HG03196 (cell line): ENCODE measurements around the gene SDK1.

ENCODE experiments used
- ATAC-seq: cut with Tn5 transposase; IDR thresholded peaks from one replicate; pipeline ENCODE4 v1.9.1; 2021; ENCODE audit not compliant: unreplicated experiment

Gene SDK1

DNA sequence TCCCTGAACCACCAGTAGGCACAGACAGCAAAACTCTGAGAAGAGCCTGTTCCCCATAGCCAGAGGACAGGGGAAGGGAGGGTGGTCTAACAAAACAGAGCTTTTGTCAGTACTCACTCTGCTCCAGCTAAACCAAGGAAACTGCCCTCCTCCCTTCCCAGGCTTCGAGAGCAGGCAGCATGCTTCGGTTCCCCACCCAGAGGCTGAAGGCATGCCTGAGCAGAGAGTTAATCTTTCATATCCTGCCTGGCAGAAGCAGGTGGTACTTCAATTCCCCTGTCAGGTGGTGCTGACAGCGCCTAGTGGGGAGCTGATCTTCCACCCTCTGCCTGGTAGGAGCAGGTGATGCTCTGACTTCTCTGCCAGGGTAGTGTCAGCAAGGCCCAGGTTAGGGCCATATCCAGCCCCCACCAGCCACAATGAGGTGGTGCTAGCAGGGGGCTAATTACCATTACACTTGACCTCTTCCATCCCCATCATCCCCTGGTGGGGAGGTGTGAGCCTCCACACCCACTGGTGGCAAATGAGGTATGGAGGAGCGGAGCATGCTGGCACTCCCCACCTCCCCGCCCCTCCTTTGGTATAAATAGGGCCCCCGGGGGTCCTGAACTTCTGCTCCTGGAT is 35.1 kb downstream of the SDK1 start:
- ATAC-seq = no peak

DNA sequence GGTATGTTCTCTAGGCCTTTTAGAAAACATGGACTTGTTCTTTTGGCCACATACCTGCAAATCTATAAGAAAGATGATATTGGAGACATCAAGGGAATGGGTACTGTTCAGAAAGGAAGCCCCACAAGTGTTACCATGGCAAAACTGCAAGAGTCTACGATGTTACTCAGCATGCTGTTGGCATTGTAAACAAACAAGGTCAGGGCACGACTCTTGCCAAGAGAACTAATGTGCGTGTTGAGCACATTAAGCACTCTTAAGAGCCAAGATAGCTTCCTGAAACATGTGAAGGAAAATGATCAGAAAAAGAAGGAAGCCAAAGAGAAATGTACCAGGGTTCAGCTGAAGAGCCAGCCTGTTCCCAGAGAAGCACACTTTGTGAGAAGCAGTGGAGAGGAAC is 37.1 kb downstream of the SDK1 start:
- no peak for ATAC-seq

DNA sequence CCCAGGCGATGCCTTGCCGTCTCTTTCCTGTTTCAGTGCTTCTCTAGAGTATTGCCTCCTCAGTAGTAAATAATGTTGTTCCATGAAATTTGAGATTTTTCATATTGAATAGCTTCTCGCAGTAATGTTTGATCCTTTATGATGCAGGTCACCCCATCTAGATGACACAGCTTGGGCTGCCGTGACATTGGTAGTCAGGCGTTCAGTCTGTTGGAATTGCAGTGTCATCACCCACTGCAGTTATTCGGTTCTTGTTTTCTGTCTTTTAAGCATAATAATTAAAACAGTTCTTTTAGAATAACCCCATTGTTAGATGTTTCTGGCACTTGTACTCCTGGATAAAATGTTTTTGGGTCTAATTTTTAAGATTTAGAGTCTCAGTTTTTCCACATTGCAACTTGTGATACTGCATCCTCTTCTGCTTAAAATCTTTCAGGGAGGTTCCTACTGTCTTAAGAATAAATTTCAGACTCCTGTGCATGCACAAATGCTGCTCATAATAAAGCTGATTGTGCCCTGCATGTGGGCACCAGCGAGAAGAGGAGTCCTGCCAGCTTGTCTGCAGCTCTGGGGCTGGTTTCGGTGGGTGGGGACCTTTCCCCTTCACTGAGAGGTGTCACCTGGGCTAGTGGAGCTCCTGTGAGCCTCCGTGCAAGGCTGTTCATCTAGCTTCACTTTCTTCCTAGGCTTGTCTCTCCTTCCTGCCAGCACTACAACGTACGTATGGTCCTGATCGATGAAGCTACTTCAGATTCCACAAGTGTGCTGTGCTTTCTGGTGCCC is 44.8 kb downstream of the SDK1 start:
- ATAC-seq = no peak

DNA sequence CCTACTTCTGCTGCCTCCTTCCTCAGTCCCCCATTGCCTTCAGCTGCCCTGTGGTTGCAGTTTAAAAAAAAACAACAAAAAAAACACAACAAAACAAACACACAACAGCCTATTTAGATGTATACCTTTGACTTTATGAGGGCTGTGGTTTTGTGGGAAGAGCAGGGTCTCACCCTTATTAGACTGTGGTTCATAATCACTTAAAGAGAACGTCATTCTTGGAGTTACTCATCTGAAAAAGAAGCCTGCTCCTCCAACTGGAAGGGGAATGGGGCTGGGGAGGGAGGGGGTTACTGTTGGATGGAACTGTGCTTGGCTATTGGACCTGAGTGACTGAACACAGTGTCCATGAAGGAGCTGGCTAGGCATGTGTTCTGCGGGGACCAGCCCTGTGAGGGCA is 48.1 kb downstream of the SDK1 start:
- no peak for ATAC-seq

DNA sequence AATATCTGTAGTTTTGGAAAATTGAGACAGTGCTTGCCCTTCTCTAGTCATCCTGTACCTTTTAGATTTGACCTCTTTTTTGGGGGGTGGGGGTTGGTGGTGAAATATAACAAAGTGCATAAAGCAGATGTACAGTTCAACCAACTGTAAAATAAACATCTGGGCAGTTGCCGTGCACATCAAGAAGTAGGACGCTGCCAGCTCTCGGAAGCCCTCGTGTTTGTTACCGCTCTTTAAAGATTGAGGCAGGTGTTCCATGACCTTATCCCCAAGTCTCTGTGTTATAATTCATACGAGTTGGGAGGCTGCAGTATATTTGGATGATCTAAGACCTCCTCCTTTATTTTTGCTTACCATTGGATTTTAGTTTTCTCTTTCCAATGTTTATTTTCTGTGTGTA is 55.1 kb downstream of the SDK1 start:
- ATAC-seq = no peak

DNA sequence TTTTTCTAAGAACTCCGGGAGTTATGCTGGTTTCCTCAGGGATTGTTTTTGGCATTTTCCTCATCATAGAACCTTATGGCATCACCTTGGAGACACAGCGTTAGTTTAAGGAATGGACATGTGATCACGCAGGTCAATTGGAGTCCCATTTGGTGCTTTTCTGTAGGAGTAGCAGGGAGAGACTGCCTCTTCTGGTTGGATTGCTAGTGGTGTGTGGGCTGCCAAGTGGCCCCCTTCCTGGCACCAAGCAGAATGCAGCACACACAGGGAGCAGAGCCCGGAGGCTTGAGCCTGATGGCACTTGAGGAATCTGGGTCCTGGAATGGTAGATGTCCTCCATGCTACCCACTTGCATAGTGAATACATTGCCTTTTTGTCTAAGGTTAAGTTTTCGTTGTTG is 57.9 kb downstream of the SDK1 start:
- ATAC-seq = no peak

DNA sequence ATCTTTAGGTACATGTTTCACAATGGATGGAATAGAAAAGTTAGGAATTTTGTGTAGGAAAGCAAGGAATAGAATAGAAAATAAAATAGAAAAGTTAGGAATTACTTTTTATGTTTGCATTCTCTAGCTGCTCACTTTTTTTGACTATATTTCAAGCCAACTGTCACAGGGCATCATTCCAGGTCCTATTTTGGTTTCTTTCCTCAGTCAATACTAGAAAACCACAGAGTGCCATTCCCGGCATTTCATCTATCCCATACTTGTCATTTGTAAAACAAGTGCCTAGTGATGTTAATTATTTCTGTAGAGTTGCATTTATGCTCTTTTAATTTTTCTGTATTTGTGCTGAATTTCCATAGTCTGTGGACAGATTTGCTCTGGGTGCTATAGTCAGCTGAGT is 66.2 kb downstream of the SDK1 start:
- no peak for ATAC-seq

DNA sequence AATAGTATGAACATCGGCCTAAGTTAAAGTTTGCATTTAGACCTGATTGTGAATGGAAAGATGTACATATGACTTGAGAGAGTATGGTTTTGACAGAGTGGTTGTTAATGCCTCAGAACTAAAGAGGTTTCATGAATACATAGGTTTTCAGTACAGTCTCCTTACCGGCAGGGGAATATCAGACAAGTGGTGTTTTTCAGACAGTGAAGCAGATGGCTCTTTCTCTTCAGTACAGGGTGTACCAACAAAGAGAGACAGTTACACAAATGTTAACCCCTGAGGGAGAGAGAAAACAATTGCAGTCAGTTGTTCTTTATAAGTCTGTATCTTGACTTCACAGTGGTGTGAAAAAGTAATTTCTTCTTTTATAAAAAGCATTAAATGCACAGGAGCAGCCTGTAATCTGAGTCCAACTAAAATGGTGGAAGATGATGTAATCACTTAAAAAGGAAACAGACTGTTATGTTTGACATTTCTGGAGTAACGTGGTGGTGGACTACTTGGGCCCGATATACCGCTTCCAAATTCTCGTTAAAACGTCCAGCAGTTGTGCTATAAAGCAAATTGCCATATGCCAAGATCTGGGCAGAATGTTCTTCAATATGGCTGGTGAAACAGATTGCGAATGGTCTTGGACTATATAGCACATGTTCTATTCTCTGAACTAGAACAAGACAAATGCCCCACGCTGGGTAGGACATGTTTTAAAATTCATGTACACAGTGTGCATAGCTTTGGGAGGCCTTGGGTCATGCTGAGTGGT is 69.2 kb downstream of the SDK1 start:
- no peak for ATAC-seq

DNA sequence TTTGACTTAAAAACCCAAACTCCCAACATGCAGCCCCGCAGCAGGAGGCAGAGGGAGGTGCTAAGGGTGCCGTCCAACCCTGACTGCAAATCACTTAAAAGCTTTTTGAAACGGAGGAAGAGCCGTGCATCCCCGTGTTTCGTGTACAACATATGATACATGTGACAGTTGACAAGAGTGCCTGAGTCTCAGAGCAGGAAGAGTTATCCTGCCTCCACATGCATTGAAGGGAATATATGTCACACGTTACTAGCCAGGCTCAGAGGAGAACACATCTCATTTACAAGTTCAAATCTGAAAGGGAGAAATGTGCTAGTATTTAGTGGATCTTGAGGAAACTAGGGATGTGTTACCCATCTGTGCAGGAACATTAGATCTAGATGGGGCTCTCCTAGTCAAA is 69.9 kb downstream of the SDK1 start:
- ATAC-seq = no peak

DNA sequence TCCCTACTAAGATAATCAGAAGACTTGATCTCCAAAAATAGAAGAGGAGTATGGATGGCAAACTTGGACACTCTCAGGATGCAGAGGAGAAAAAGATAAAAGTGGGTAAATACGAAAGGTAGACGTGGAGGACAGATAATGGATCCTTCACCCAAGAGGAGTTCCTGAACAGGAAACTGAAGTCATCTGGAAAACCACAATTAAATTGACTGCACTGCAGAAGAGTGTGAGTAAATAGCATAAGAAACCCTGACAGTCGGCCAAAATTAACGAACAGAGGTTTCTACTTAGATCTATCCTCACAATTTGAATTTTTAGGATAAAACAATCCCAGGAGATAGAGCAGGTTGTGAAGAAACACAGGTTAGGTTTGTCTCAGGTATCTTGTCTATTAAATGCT is 70.5 kb downstream of the SDK1 start:
- ATAC-seq = no peak

DNA sequence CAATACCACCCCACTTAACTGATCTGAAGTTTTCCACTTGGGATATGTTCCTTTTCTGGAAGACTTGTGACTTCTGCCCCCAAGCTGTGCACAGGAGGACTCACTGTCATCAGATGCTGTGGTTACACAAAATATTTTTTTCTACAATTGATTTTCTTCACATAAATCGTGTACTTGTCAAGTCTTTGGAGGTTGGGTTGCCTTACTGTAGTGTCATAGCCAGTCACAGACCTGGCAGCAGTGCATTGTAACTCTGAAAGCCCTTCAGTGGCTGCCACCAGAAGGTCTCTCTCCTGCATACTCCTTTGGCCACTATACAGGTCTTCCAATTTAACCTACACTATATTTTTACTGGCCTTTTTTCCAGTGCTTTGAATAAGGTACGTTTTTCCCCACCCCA is 73.2 kb downstream of the SDK1 start:
- no peak for ATAC-seq

DNA sequence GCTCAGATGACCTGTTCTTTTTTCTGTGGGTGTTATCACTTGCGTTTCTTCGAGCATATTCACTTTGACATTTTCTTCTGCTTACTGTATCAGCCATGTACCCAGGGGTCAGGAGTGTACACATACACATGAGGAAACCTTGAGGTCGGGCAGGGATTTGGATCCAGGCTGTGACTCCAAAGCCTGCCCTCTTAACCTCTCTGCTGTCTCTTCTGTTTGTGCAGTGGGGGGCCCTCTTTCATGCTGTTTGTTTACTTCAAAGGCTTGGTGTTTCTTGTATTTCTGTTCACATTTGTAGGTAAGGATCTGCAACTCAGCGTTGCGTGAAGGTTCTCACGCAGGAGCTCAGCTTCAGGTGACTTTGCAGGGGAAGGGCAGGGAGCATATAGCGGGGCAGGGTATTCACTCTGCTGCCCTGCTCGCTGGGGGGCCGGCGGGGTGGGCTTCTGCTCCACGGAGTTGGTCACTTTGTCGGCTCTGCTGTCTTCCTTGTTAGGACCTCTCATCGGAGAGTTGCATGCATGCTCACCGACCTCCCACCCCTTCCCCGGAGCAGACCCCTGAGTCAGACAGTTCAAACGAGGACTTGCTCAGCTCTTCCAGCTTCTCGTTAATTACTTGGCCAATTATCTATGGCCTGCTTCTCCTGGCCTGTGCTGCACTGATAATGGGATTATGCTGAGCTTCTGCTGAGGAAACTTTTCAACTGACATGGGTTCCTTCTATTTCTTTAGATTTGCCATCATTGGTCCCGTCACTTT is 77.5 kb downstream of the SDK1 start:
- no peak for ATAC-seq

DNA sequence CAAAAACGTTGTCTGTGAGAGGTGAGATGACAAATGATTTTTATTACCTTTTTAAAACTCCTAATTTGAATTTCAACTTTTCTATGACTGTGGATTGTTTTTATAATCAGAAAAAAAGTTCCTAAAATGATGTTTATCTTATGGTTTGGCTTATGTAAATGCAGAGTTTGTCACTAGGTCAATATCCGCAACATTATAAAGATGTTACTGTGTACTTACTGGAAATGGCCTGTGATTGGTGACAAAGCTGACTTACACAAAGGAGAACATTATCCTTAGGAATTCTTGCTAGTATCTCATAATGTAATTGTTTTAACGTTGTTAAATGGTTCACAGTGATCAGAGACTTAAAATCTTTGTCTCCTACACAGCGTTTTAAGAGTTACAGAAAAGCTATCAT is 79.0 kb downstream of the SDK1 start:
- ATAC-seq = no peak

DNA sequence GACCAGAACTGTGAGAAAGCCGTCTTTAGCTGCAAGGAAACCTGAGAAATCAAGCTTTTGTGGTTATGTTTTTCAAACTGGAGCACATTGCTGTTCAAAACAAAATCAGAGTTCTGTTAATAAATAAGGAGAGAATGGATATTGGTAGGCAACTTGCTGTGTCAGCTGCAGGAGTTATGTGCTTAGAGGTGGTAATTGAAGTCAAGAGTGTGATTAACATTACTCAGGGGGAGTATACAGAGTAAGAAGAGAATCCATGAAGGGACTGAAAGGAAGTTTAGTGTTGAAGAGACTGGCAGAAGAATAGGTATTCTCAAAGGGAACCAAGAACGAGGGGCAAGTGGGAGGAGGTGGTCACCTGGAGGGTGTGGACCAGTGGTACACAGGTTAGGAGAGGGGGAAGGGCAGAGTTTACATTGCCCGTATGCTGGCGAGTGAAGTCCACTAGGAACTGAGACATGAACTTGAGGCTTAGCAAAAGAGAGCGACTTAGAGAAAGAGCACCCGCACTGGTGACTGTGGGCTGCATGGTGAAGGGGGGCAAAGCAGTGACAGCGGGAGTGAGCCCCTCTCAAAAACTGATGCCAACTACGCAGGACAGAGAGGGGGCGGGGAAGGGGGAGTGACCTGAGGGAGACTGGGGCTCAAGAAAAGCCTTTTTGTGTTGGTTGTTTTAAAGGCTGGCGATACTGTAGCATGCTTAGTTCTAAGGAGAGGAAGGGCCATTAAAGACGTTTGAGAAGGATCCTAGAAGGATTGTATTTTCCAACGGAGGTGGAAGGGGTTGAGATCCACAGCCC is 80.0 kb downstream of the SDK1 start:
- no peak for ATAC-seq

DNA sequence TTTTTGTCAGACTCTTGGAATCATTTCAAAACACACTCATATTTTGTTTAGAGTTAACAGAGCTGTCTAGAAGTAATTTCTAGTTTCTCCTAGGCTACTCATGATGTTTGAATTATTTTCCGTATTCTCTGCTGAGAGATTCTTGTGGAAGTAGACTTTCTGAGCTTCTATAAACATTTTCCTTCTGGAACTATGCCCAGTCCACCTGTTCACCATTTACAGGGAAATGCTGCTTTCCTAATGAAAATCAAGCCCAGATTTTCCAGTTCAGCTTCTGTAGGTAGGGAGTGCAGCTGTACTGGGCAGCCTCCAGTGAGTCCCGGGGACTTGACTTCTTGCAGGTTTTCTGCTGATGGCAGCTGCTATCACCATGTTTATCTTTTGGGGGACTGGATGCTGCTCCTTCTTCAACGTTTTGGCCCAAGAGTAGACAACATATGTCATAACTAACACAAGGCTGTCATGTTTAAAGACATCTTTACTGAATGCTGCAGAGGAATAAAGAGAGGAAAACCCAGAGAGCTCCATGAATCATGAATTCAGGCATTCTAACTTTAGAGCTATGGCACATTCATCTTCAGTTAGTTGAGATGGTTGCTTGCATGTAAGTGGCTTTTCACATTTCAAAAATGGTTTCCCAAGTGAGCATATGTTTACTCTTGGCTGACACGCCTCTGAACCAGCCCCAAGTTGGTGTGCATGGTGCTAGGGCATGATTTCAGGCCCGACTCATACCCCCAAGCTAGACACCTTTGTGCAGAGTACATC is 85.6 kb downstream of the SDK1 start:
- no peak for ATAC-seq

DNA sequence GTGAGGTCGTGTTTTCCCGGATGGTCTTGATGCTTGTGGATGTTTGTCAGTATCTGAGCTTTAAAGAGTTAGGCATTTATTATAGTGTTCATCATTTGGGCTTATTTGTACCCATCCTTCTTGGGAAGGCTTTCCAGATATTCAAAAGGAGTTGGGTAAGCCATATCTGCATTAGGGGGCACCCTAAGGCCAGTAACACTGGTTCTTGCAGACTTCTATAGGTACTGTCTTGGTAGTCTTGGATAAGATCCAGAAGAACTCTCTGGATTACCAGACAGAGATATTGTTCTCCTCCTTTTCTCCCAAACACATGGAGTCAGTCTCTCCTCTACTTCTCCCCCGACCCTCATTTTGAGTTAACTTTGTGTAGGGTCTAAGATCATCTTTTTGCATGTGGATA is 92.8 kb downstream of the SDK1 start:
- no peak for ATAC-seq

DNA sequence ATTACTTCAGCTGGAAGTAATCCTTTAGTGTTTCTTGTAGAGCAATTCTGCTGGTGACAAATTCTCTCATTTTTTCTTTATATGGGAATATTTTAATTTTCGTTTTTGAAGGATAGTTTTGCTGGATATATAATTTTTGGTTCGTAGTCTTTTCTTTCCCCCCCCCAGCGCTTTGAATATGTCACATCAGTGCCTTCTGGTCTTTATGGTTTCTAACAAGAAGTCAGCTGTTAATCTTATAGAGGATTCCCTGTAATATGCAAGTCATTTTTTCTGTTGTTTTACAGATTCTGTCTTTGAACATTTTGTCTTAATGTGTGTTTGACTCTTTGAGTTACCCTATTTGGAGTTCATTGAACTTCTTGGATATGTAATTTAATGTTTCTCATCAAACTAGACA is 96.3 kb downstream of the SDK1 start:
- no peak for ATAC-seq

DNA sequence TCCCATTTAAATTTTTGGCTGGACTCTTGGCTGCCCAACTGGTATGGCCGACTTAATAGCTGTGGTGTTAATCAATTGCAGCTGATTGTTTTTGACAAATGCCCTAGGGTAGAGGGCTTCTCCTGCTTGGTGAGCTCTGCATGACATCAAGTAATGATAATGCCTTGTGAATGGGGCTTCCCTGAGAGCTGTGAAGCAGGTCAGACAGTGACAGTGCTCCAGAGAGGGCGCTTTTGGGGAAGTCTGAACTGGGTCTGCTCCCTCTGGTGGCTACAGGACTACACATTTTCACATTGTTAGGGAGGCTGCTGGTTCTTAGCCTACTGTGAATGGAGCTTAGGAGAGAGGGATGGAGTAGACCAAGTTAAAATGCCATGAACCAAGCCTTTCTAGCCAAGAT is 98.8 kb downstream of the SDK1 start:
- no peak for ATAC-seq

DNA sequence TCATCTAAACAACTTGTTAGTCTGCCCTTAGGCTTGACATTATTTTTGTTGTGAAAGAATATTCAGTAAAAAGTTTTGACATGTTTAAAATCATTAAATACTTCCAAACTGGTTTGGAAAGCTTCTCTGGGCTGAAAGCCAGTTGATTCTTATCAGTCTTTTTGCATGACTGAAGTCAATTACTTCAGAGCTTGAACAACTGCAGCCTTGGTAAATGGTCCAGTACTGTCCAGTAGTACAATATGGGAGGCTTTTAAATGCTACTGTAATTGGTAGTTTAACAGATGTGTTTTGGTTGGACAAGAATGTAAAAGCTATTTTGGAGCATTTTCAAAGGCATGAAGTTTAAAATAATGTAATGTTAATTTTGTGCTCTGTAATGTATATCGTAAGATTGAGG is 103.4 kb downstream of the SDK1 start:
- ATAC-seq = no peak
